Transverse colon (tissue), 4 donors: ENCODE results near the gene DENND1C.

Experiments
- POLR2A ChIP-seq: fragments of 450-650 bp; IDR thresholded peaks from one replicate; pipeline ENCODE4 v1.6.1; 2016; ENCODE audit warnings: antibody characterized with exemption, mild to moderate bottlenecking, moderate library complexity
- POLR2AphosphoS5 ChIP-seq, 3 donors: sonication (generic); formaldehyde crosslinking; IDR thresholded peaks; one replicate each; pipeline ENCODE4 v1.6.1; 2016; ENCODE audit warnings: antibody characterized with exemption in 3 of 3
- TF ChIP-seq, protein P1 (sequence below), 5 experiments: fragments of 200-600 bp in 3 of 5; fragments of 450-650 bp in 2 of 5; sonication (generic) in 3 of 5; IDR thresholded peaks; 1 replicate in 2 of 5; 2 replicates in 3 of 5; pipeline ENCODE4 v1.5.1; 2016 to 2017; ENCODE audit warnings: antibody characterized with exemption in 5 of 5, inconsistent platforms in 3 of 5, mild to moderate bottlenecking in 2 of 5, moderate library complexity in 1 of 5

DNA sequence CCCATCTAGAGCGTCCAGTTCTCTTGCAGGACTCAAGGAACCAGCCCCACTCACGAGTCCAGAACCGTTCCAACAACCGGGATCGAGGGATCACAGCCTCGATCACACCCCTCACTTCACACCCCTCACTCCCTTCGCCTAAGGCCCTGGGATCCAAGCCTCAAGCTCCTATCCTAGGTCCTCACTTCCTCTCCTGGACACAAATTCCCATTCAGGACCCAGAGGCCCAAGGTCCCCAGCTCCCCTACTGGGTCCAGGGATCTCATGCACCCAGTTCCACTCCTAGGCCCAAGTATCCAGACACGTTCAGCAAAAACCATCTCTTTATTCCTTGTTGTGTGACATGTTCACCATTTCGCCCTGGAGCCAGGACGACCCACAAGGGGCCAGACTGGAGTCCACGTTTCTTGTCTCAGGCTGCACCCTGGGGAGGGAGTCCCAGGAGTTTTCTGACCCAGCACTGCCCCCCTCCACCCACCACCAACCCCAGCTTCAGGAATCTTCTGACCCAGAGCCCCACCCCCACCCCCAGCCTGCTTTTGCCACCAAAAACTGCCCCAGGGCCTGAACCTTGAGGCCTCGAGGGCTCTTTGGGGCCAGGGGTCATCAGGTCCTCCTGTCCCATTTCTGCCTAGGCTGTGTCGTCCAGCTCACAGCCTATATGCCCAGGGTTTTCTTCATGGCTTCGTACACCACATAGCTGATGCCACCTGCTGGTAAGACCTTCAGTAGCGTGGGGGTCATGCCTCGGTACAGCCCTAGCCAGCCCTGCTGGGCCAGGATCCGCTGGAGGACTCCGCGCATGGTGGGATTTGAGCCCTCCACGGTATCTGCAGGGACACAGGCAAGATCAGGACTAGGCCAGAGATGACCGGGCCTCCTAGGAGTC, 55.6 kb downstream of the DENND1C start:
- TF ChIP-seq, protein P1, sequence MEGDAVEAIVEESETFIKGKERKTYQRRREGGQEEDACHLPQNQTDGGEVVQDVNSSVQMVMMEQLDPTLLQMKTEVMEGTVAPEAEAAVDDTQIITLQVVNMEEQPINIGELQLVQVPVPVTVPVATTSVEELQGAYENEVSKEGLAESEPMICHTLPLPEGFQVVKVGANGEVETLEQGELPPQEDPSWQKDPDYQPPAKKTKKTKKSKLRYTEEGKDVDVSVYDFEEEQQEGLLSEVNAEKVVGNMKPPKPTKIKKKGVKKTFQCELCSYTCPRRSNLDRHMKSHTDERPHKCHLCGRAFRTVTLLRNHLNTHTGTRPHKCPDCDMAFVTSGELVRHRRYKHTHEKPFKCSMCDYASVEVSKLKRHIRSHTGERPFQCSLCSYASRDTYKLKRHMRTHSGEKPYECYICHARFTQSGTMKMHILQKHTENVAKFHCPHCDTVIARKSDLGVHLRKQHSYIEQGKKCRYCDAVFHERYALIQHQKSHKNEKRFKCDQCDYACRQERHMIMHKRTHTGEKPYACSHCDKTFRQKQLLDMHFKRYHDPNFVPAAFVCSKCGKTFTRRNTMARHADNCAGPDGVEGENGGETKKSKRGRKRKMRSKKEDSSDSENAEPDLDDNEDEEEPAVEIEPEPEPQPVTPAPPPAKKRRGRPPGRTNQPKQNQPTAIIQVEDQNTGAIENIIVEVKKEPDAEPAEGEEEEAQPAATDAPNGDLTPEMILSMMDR (IDR thresholded peaks at IDR 0.05), result no peak
- TF ChIP-seq POLR2A (no peak), POLR2AphosphoS5 (IDR thresholded peaks at IDR 0.05) (no peak)
